Neuronal stem cell (in vitro differentiated cells): ENCODE data around the gene ZNF787.
A peak's percentile ranks its signal among the peaks of the same experiment; 100 is the strongest.

Experiments used
- DNase-seq: peaks from one replicate; pipeline ENCODE4 v3.0.0-alpha.2; 2013; ENCODE audit warnings: low spot score
- H2AFZ ChIP-seq: one replicate; pipeline ENCODE4 v1.6.1; 2013; ENCODE audit warnings: mild to moderate bottlenecking, low read length, inconsistent platforms
- H2AK5ac ChIP-seq: 2 replicates; pipeline ENCODE4 v1.6.1; 2013; ENCODE audit warnings: low read depth, mild to moderate bottlenecking, inconsistent platforms, low read length, moderate library complexity, mixed read lengths
- H2BK120ac ChIP-seq: 2 replicates; pipeline ENCODE4 v1.6.1; 2013; ENCODE audit warnings: low read depth, mild to moderate bottlenecking, inconsistent platforms, low read length, moderate library complexity, mixed read lengths
- H2BK12ac ChIP-seq: one replicate; pipeline ENCODE4 v1.6.1; 2013; ENCODE audit warnings: low read length, inconsistent platforms
- H2BK15ac ChIP-seq: 2 replicates; pipeline ENCODE4 v1.6.1; 2013; ENCODE audit warnings: mild to moderate bottlenecking, low read length, inconsistent platforms, mixed read lengths
- H2BK5ac ChIP-seq: one replicate; pipeline ENCODE4 v1.6.1; 2013; ENCODE audit warnings: inconsistent platforms, mild to moderate bottlenecking, low read length, moderate library complexity
- H3K14ac ChIP-seq: one replicate; pipeline ENCODE4 v1.6.1; 2013; ENCODE audit warnings: low read length, inconsistent platforms
- H3K18ac ChIP-seq: 2 replicates; pipeline ENCODE4 v1.6.1; 2013; ENCODE audit warnings: low read length, inconsistent platforms
- H3K23ac ChIP-seq: 2 replicates; pipeline ENCODE4 v1.6.1; 2013; ENCODE audit warnings: low read depth, mild to moderate bottlenecking, mixed read lengths, low read length, inconsistent platforms; ENCODE audit not compliant: poor library complexity
- H3K27ac ChIP-seq: replicated peaks from 3 replicates; pipeline ENCODE4 v1.5.1; 2013; ENCODE audit warnings: low read length, inconsistent platforms
- H3K27me3 ChIP-seq, 3 experiments: 2 replicates each; pipeline ENCODE4 v1.6.1; 2013; ENCODE audit warnings: low read length in 3 of 3, mild to moderate bottlenecking in 2 of 3, inconsistent platforms in 1 of 3, low read depth in 1 of 3, mixed read lengths in 1 of 3, moderate library complexity in 1 of 3; ENCODE audit not compliant: control insufficient read depth in 3 of 3, insufficient read depth in 3 of 3
- H3K36me3 ChIP-seq, 2 donors: replicated peaks in 1 of 2; 2 replicates each; pipeline ENCODE4 v1.6.1; 2013; ENCODE audit warnings: low read length in 2 of 2; ENCODE audit not compliant: control insufficient read depth in 2 of 2, insufficient read depth in 2 of 2
- H3K4ac ChIP-seq: 2 replicates; pipeline ENCODE4 v1.6.1; 2013; ENCODE audit warnings: inconsistent platforms, mild to moderate bottlenecking, low read length, moderate library complexity
- H3K4me1 ChIP-seq, 2 donors: 1 replicate in 1 of 2; 2 replicates in 1 of 2; pipeline ENCODE4 v1.6.1; 2013; ENCODE audit warnings: low read length in 2 of 2, low read depth in 1 of 2; ENCODE audit not compliant: control insufficient read depth in 2 of 2, insufficient read depth in 1 of 2
- H3K4me2 ChIP-seq: one replicate; pipeline ENCODE4 v1.6.1; 2013; ENCODE audit warnings: mild to moderate bottlenecking, low read length, inconsistent platforms; ENCODE audit not compliant: insufficient read depth, poor library complexity, severe bottlenecking
- H3K4me3 ChIP-seq, 2 donors: 2 replicates each; pipeline ENCODE4 v1.5.1; 2013; ENCODE audit warnings: low read length in 2 of 2, mild to moderate bottlenecking in 2 of 2, inconsistent platforms in 1 of 2, moderate library complexity in 1 of 2
- H3K79me1 ChIP-seq: one replicate; pipeline ENCODE4 v1.6.1; 2013; ENCODE audit warnings: low read depth, mild to moderate bottlenecking, inconsistent platforms, low read length, moderate library complexity
- H3K9ac ChIP-seq: one replicate; pipeline ENCODE4 v1.6.1; 2013; ENCODE audit warnings: mild to moderate bottlenecking, low read depth, low read length, inconsistent platforms; ENCODE audit not compliant: poor library complexity
- H3K9me3 ChIP-seq, 2 donors: replicated peaks in 1 of 2; 2 replicates each; pipeline versions ENCODE3 to v1.6.1; 2013; ENCODE audit warnings: low read length in 2 of 2, mild to moderate bottlenecking in 2 of 2, inconsistent platforms in 1 of 2, low read depth in 1 of 2, mixed read lengths in 1 of 2, moderate library complexity in 1 of 2; ENCODE audit not compliant: control insufficient read depth in 2 of 2, insufficient read depth in 1 of 2
- H4K8ac ChIP-seq: one replicate; pipeline ENCODE4 v1.6.1; 2013; ENCODE audit warnings: low read depth, mild to moderate bottlenecking, inconsistent platforms, low read length, moderate library complexity
- H4K91ac ChIP-seq: one replicate; pipeline ENCODE4 v1.6.1; 2013; ENCODE audit warnings: low read length, low read depth, mild to moderate bottlenecking, inconsistent platforms; ENCODE audit not compliant: poor library complexity
- WGBS, 2 donors: extraction: QIAGEN DNeasy Blood & Tissue Kit; methylation state at CpG; one replicate each; pipeline ENCODE4 v1.1.7; 2013; ENCODE audit warnings: missing lambda C conversion rate in 2 of 2, mixed read lengths in 1 of 2; ENCODE audit not compliant: insufficient read length in 2 of 2, insufficient replicate concordance in 1 of 2; ENCODE audit errors: extremely low coverage in 2 of 2; 5-methylcytosine and 5-hydroxymethylcytosine counted together

Gene ZNF787

DNA sequence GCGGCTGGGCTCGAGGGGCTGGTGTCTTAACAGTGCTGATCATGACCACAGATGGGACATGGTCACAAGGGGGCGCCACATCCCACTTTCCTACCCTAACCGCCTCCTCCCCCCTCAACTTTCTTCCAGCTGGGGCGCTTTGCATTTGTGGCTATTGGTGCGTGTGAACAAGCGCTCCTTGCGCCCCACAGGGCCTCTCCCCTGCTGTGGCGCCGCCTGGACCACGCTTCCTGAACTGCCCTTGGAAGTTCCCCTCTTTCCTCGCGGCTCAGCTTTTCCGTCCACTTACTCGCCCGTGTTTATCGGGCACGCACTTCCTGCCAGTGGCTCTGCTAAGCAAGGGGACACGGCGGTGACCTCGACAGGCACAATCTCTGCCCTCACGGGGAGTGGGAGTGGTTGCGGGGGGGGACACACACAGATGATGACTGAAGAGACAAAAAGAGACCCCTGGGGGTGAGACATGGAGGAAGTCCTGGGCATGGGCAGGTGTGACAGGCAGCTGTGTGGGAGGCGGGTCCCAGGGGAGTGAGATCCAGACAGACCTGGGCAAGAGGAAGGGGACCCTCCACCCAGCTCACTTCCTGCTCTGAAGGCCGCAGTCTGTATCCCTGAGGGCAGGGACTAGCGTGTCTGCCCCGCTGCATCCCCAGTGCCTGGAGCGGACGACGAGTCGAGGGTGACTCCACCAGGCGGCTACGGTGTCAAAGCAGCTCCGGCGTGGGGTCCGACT, 40.3 kb downstream of the ZNF787 start:
- H3K23ac ChIP-seq: peak overlapping the region; percentile 44
- WGBS, 2 donors: no CpG with 5 or more reads among the region's 36 CpGs
- no peak overlapping the region for H3K27ac ChIP-seq

DNA sequence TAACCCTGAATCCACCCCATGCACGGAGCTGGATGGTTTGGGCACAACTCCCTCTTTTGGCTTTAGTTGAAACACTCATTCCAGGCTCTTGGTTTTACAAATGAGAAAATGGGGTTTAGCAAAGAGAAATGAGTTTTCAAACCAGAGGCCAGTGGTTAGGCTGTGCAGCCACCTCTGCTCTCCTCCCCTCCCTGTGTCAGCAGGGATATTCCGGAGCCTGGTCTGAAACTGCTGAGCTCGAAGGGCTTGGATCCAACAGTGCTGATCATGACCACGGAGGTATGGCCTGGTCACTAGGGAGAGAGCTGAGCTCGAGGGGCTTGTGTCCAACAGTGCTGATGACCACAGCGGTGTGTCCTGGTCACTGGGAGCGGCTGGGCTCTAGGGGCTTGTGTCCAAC, 41.5 kb downstream of the ZNF787 start:
- Histone ChIP-seq H2BK12ac (no peak overlapping the region), H2AFZ (no peak overlapping the region), H3K4ac (no peak overlapping the region), H2AK5ac (peak overlapping the region; percentile 19), H2BK5ac (no peak overlapping the region), H2BK120ac (no peak overlapping the region), H4K8ac (no peak overlapping the region), H3K9me3 (no peaks in the 10 kb centered on the region), H3K27ac (no peak overlapping the region), H3K9ac (no peak overlapping the region), H3K4me3 (no peak overlapping the region), H4K91ac (no peak overlapping the region), H3K14ac (no peak overlapping the region), H2BK15ac (no peak overlapping the region), H3K36me3 (no peaks in the 10 kb centered on the region), H3K4me1 (peaks cover 5% of the 10 kb centered on the region in 2 donors), H3K18ac (no peak overlapping the region), H3K4me2 (no peak overlapping the region), H3K79me1 (peaks cover 2% of the 10 kb centered on the region), H3K23ac (no peak overlapping the region), H3K27me3 (no peaks in the 10 kb centered on the region)
- DNase-seq: no peak
- no CpG with 5 or more reads among the region's 7 CpGs for WGBS, 2 donors

More for the DNA sequence above, 40.3 kb downstream of the ZNF787 start:
- no peak overlapping the region for H2AK5ac ChIP-seq
- peaks cover 2% of the 10 kb centered on the region for H3K79me1 ChIP-seq
- peak overlapping the region; percentile 96 for H3K14ac ChIP-seq
- H4K91ac ChIP-seq: no peak overlapping the region
- peak overlapping the region; percentile 78 for H3K9ac ChIP-seq
- peak overlapping the region; percentile 74 for H2BK15ac ChIP-seq
- peaks cover 7 to 12% of the 10 kb centered on the region in 2 donors for H3K4me1 ChIP-seq
- no peak overlapping the region for H4K8ac ChIP-seq
- H2AFZ ChIP-seq: peak overlapping the region; percentile 85
- peak overlapping the region; percentile 88 for H2BK12ac ChIP-seq
- peak overlapping the region; percentile 20 to 74 for H3K4me3 ChIP-seq
- H2BK120ac ChIP-seq: no peak overlapping the region
- H3K9me3 ChIP-seq: no peaks in the 10 kb centered on the region
- peaks cover 0 to 7% of the 10 kb centered on the region in 2 donors for H3K36me3 ChIP-seq
- peak; percentile 82 for DNase-seq
- H3K4me2 ChIP-seq: peak overlapping the region; percentile 89
- no peaks in the 10 kb centered on the region for H3K27me3 ChIP-seq
- H2BK5ac ChIP-seq: no peak overlapping the region
- peak overlapping the region; percentile 69 for H3K18ac ChIP-seq
- H3K4ac ChIP-seq: no peak overlapping the region

DNA sequence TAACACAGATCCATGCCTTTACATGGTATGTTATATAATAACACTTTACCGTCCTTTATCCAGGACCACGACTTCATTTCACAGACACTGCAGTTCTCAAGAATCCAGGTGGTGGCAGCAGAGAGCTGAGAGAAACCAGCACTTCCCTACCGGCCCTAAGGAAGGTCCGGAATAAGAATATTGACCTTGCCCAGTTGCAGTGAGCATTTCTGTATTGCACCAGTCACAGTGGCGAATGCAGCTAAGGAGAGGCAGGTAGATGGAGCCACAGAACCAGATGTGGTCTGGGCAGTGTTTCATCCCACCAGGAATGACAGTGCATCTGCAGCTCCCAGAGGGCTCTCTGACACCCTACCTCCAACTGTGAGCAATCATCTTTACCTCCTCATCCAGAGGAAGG, 44.6 kb downstream of the ZNF787 start:
- H2AK5ac ChIP-seq: no peak overlapping the region
- peak; percentile 39 for DNase-seq
- H3K4ac ChIP-seq: no peak overlapping the region
- no peak overlapping the region for H3K27ac ChIP-seq
- peaks cover 2% of the 10 kb centered on the region for H3K79me1 ChIP-seq
- no peak overlapping the region for H3K14ac ChIP-seq
- peak overlapping the region in 1 of 2 donors; percentile 8 for H3K4me3 ChIP-seq
- no peaks in the 10 kb centered on the region for H3K36me3 ChIP-seq
- H3K4me2 ChIP-seq: no peak overlapping the region
- H3K9me3 ChIP-seq: no peaks in the 10 kb centered on the region
- peaks cover 5% of the 10 kb centered on the region in 2 donors for H3K4me1 ChIP-seq
- H3K23ac ChIP-seq: no peak overlapping the region
- no peak overlapping the region for H3K9ac ChIP-seq
- no peak overlapping the region for H4K91ac ChIP-seq
- H3K27me3 ChIP-seq: no peaks in the 10 kb centered on the region
- no peak overlapping the region for H4K8ac ChIP-seq
- no peak overlapping the region for H2BK120ac ChIP-seq
- H2AFZ ChIP-seq: peak overlapping the region; percentile 5
- H2BK12ac ChIP-seq: no peak overlapping the region
- no CpG with 5 or more reads among the region's 5 CpGs for WGBS, 2 donors
- H3K18ac ChIP-seq: no peak overlapping the region
- no peak overlapping the region for H2BK5ac ChIP-seq
- no peak overlapping the region for H2BK15ac ChIP-seq

DNA sequence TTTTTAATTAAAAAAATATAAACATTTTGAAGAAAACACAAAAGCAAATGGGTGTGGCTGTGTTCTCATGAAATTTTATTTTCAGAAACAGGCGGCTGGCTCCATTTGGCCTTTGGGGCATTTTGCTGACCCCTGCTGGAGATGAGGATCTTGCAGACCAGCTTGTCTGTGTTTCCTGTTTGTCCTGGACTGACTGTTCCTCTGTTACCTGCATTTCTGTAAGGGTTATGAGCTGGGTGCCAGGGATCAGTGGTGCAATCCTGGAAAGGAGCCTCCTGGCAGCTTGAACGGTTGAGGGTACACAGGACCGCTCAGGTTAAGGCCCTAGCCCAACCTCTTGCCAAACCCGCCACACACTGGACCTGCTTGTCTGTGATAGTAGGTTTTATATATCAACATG, 49.9 kb downstream of the ZNF787 start:
- H2BK12ac ChIP-seq: no peak overlapping the region
- H2BK15ac ChIP-seq: no peak overlapping the region
- H3K9me3 ChIP-seq: no peaks in the 10 kb centered on the region
- no peak overlapping the region for H3K23ac ChIP-seq
- H2AFZ ChIP-seq: no peak overlapping the region
- no peak overlapping the region for H3K18ac ChIP-seq
- H3K14ac ChIP-seq: no peak overlapping the region
- H3K4me1 ChIP-seq: peaks cover 0 to 2% of the 10 kb centered on the region in 2 donors
- H4K91ac ChIP-seq: no peak overlapping the region
- H3K79me1 ChIP-seq: peaks cover 2% of the 10 kb centered on the region
- no peak overlapping the region for H3K4ac ChIP-seq
- H2AK5ac ChIP-seq: no peak overlapping the region
- H4K8ac ChIP-seq: no peak overlapping the region
- no CpG with 5 or more reads among the region's 4 CpGs for WGBS, 2 donors
- no peak overlapping the region for H3K9ac ChIP-seq
- H3K4me3 ChIP-seq: no peak overlapping the region
- no peak overlapping the region for H3K4me2 ChIP-seq
- no peak overlapping the region for H3K27ac ChIP-seq
- H3K36me3 ChIP-seq: no peaks in the 10 kb centered on the region
- DNase-seq: no peak
- no peak overlapping the region for H2BK120ac ChIP-seq
- H3K27me3 ChIP-seq: no peaks in the 10 kb centered on the region
- no peak overlapping the region for H2BK5ac ChIP-seq
